Femur (tissue), 1 donor: Measurements from ENCODE around the gene PPP2R1B.
A peak's percentile ranks its signal among the peaks of the same experiment; 100 is the strongest.
"Not testable (repeated sequence)": the region's sequence is repeated elsewhere in the genome, so short reads cannot be mapped to it uniquely, and the experiment has no call there.

ENCODE experiments used
- DNase-seq: peaks from one replicate; pipeline ENCODE4 v3.0.0-alpha.2; 2017

PPP2R1B gene

GRCh38 chr11:111782109-111782741, 16.0 kb upstream of the PPP2R1B start:
- DNase-seq: no peak

- no peak for DNase-seq
Measured at GRCh38 chr11:111779118-111779517, 12.9 kb upstream of the PPP2R1B start.

GRCh38 chr11:111778047-111778558, 11.9 kb upstream of the PPP2R1B start:
- DNase-seq: no peak

- peak; percentile 33 for DNase-seq
Measured at GRCh38 chr11:111777094-111778046, 11.2 kb upstream of the PPP2R1B start.

GRCh38 chr11:111776398-111777093, 10.4 kb upstream of the PPP2R1B start:
- DNase-seq: no peak

GRCh38 chr11:111774955-111775710, 8.9 kb upstream of the PPP2R1B start:
- no peak for DNase-seq

GRCh38 chr11:111772535-111772934, 6.3 kb upstream of the PPP2R1B start:
- no peak for DNase-seq

- not testable (repeated sequence) for DNase-seq
Measured at GRCh38 chr11:111771205-111771604, 5.0 kb upstream of the PPP2R1B start.

GRCh38 chr11:111770581-111771134, 4.5 kb upstream of the PPP2R1B start:
- DNase-seq: no peak

- no peak for DNase-seq
Measured at GRCh38 chr11:111766834-111767142, 599 bp upstream of the PPP2R1B start.

GRCh38 chr11:111765320-111765983, 737 bp downstream of the PPP2R1B start:
- DNase-seq: no peak

GRCh38 chr11:111764621-111765020, 1.6 kb downstream of the PPP2R1B start:
- DNase-seq: no peak

GRCh38 chr11:111762981-111763643, 3.1 kb downstream of the PPP2R1B start:
- DNase-seq: no peak

GRCh38 chr11:111762526-111762925, 3.7 kb downstream of the PPP2R1B start:
- no peak for DNase-seq

- no peak for DNase-seq
Measured at GRCh38 chr11:111761036-111761435, 5.2 kb downstream of the PPP2R1B start.

GRCh38 chr11:111759778-111760407, 6.3 kb downstream of the PPP2R1B start:
- no peak for DNase-seq

- no peak for DNase-seq
Measured at GRCh38 chr11:111759376-111759775, 6.8 kb downstream of the PPP2R1B start.

- no peak for DNase-seq
Measured at GRCh38 chr11:111756097-111756496, 10.1 kb downstream of the PPP2R1B start.

- no peak for DNase-seq
Measured at GRCh38 chr11:111749646-111750045, 16.5 kb downstream of the PPP2R1B start.

GRCh38 chr11:111748035-111748804, 18.0 kb downstream of the PPP2R1B start:
- no peak for DNase-seq
